Measurements from ENCODE around the gene CCDC112. TPM values are rescaled to one million over a fixed set of nuclear protein-coding genes. Genes with fewer than 3 reads are reported as not detected.

Gene CCDC112
- total RNA-seq, 1 experiment from 2014 or later: 4.3 TPM

DNA sequence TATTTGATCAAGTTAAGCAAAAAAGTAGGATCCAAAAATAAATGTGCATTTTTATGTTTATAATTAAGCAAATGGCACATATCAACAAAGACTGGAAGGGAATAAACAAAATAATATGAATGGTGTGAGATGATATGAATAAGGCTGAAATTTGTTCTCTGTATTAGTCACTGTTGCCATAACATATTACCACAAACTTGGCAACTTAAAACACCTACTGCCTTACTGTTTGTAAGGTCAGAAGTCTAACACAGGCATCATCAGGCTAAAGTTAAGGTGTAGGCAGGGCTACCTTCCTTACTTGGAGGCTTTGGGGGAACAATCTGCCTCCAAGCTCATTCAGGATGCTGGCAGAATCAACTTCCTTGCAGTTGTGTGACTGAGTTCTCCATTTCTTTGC lies 53.0 kb downstream of the CCDC112 start:
- POLR2A ChIA-PET (ENCODE audit: unreplicated experiment): no interaction called here
- no peak overlapping the region for H3K4me2 ChIP-seq
- intact Hi-C loops (cut with micrococcal nuclease; ENCODE audit: unreplicated experiment): no loop called here
- no peaks in the 10 kb centered on the region for H3K9me3 ChIP-seq (ENCODE audit: insufficient read depth, low read depth)
- peaks cover 3% of the 10 kb centered on the region; the same call in 1 of the 2 replicates for H3F3A ChIP-seq (ENCODE audit: insufficient read depth, low read depth)
- no peak for TF ChIP-seq EZH2 (IDR thresholded peaks at IDR 0.05; ENCODE audit: low read depth)
- TF ChIP-seq, protein P1, sequence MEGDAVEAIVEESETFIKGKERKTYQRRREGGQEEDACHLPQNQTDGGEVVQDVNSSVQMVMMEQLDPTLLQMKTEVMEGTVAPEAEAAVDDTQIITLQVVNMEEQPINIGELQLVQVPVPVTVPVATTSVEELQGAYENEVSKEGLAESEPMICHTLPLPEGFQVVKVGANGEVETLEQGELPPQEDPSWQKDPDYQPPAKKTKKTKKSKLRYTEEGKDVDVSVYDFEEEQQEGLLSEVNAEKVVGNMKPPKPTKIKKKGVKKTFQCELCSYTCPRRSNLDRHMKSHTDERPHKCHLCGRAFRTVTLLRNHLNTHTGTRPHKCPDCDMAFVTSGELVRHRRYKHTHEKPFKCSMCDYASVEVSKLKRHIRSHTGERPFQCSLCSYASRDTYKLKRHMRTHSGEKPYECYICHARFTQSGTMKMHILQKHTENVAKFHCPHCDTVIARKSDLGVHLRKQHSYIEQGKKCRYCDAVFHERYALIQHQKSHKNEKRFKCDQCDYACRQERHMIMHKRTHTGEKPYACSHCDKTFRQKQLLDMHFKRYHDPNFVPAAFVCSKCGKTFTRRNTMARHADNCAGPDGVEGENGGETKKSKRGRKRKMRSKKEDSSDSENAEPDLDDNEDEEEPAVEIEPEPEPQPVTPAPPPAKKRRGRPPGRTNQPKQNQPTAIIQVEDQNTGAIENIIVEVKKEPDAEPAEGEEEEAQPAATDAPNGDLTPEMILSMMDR (conservative IDR thresholded peaks at IDR 0.05): no peak
- H3K27ac ChIP-seq: no peak overlapping the region
- CTCF ChIA-PET: no interaction called here
- H2AFZ ChIP-seq: no peak overlapping the region
- H3K9me2 ChIP-seq (ENCODE audit: insufficient read depth): no peaks in the 10 kb centered on the region
- no peaks in the 10 kb centered on the region for H3K27me3 ChIP-seq (ENCODE audit: insufficient read depth, low read depth)
- H4K20me1 ChIP-seq (ENCODE audit: insufficient read depth): peaks cover 23% of the 10 kb centered on the region
- H3K79me2 ChIP-seq (ENCODE audit: low read depth): peaks cover 11% of the 10 kb centered on the region; the same call in 1 of the 2 replicates
- DNase-seq: peak in 1 of 2 experiments; percentile 35
- H3K4me1 ChIP-seq (replicated peaks; ENCODE audit: insufficient read depth): no peaks in the 10 kb centered on the region
- BruUV-seq (replicated peaks): no TSS peak
- H3K4me3 ChIP-seq: no peak overlapping the region
- H3K36me3 ChIP-seq (ENCODE audit: low read depth): peaks cover 3% of the 10 kb centered on the region

DNA sequence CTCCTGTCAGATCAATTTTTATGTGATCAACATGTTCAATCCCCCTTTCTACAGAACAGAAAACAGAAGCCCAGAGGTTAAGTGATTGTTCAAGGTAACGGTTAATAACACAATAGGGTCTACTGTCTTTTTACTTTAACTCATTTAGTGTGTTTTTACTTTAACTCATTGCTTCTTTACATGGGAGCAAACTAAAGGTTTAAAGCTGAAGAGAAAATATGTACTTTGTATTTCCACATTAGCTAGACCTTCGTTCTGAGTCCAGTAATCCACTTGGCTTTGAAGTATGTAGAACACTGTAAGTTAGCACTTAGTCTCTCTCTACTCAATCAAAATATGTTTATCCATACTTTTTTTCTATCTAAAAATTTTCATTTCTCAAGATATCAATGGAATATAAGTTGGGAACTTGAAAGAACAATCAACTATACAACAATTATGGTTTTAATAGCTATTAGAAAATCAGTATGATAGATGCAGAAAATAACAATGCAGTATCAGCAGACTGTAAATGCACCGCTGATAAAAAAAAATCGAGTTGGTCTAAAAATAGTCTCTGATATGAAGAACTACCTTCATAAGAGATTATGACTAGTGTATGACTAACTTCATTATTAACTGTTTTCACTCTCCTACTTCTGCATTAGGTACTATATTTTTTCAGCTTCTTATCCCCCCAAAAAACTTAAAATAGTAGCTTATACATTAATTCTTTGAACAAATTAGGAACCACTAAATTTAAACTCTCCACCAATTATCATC lies 54.4 kb downstream of the CCDC112 start:
- Histone ChIP-seq H3K27me3 (ENCODE audit: insufficient read depth, low read depth) (no peaks in the 10 kb centered on the region), H3K9me2 (ENCODE audit: insufficient read depth) (no peaks in the 10 kb centered on the region), H3K9me3 (ENCODE audit: insufficient read depth, low read depth) (no peaks in the 10 kb centered on the region), H2AFZ (no peak overlapping the region), H3K79me2 (ENCODE audit: low read depth) (peaks cover 11% of the 10 kb centered on the region; the same call in 1 of the 2 replicates), H3F3A (ENCODE audit: insufficient read depth, low read depth) (no peaks in the 10 kb centered on the region), H4K20me1 (ENCODE audit: insufficient read depth) (peaks cover 23% of the 10 kb centered on the region), H3K4me3 (no peak overlapping the region), H3K4me1 (replicated peaks; ENCODE audit: insufficient read depth) (no peaks in the 10 kb centered on the region), H3K27ac (no peak overlapping the region), H3K36me3 (ENCODE audit: low read depth) (peaks cover 3% of the 10 kb centered on the region), H3K4me2 (no peak overlapping the region)
- intact Hi-C loops (cut with micrococcal nuclease; ENCODE audit: unreplicated experiment): no loop called here
- CTCF ChIA-PET: no interaction called here
- TF ChIP-seq, protein P1 (conservative IDR thresholded peaks at IDR 0.05): no peak
- no peak for TF ChIP-seq EZH2 (IDR thresholded peaks at IDR 0.05; ENCODE audit: low read depth)
- POLR2A ChIA-PET (ENCODE audit: unreplicated experiment): no interaction called here
- BruUV-seq (replicated peaks): no TSS peak
- no peak for DNase-seq

DNA sequence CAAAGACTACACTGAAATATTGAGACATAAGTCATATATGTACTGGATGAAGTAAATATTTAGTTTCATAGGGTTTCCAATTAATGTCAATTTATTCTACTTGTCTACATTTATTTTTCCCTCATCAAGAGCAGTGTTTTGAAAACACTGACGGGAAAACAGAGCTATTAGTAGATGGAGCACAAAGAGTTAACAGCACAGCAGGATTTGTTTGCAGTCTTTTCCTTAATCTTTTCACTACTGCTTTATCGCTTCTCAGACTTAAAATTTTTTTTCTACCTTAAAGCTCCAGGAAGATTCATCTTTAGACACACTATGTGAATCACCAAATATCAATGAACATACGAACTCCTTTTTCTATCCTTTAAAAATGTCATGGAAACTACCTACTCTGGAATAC lies 59.4 kb downstream of the CCDC112 start:
- POLR2A ChIA-PET (ENCODE audit: unreplicated experiment): no interaction called here
- H3K36me3 ChIP-seq (ENCODE audit: low read depth): peaks cover 3% of the 10 kb centered on the region
- no peaks in the 10 kb centered on the region for H3K27me3 ChIP-seq (ENCODE audit: insufficient read depth, low read depth)
- CTCF ChIA-PET: no interaction called here
- no peaks in the 10 kb centered on the region for H3K9me2 ChIP-seq (ENCODE audit: insufficient read depth)
- no TSS peak for BruUV-seq (replicated peaks)
- no peak overlapping the region for H3K4me2 ChIP-seq
- no peaks in the 10 kb centered on the region for H3F3A ChIP-seq (ENCODE audit: insufficient read depth, low read depth)
- H3K9me3 ChIP-seq (ENCODE audit: insufficient read depth, low read depth): no peaks in the 10 kb centered on the region
- H4K20me1 ChIP-seq (ENCODE audit: insufficient read depth): 0 out of 2 replicates have a peak, but pooled peaks cover 8% of the 10 kb centered on the region
- intact Hi-C loops (cut with micrococcal nuclease; ENCODE audit: unreplicated experiment): no loop called here
- H3K4me3 ChIP-seq: no peak overlapping the region
- DNase-seq: no peak
- H2AFZ ChIP-seq: no peak overlapping the region
- no peak overlapping the region for H3K27ac ChIP-seq
- H3K79me2 ChIP-seq (ENCODE audit: low read depth): no peaks in the 10 kb centered on the region
- no peaks in the 10 kb centered on the region for H3K4me1 ChIP-seq (replicated peaks; ENCODE audit: insufficient read depth)
- TF ChIP-seq, protein P1 (conservative IDR thresholded peaks at IDR 0.05): no peak
- TF ChIP-seq EZH2 (IDR thresholded peaks at IDR 0.05; ENCODE audit: low read depth): no peak

Data from PC-9 (cell line).